ENCODE measurements around the gene OR2C1. TPM values are rescaled to one million over a fixed set of nuclear protein-coding genes. Genes with fewer than 3 reads are reported as not detected.
A peak's percentile ranks its signal among the peaks of the same experiment; 100 is the strongest.

OR2C1 gene
- total and polyA plus RNA-seq, 2 experiments from 2014 or later, result 1.1 to 1.4 TPM

DNA sequence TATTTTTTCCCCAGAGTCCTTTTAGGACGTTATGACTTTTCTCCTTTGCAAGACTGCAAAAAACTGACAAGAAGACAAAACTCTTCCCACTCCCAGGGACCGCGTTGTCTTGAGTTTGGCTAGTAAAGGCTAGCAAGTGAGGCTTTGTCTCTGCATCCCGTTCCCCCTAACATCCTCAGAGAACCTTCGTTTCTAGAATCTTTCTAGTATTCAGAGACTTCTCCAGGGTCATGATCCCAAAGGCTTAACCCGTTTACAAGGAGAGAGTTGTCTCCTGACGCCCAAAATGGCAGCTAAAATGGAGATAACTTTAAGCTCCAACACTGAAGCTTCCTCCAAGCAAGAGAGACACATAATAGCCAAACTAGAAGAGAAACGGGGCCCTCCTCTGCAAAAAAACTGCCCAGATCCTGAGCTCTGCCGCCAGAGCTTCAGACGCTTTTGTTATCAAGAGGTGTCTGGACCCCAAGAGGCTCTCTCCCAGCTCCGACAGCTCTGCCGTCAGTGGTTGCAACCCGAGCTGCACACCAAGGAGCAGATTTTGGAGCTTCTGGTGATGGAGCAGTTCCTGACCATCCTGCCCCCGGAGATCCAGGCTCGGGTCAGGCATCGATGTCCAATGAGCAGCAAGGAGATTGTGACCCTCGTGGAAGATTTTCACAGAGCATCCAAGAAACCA lies 46.2 kb downstream of the OR2C1 start:
- Histone ChIP-seq H3K36me3 (peaks cover 15% of the 10 kb centered on the region), H3K4me3 (peak overlapping the region; percentile 68), H3K9me3 (ENCODE audit: low read depth) (no peaks in the 10 kb centered on the region), H3K27me3 (no peaks in the 10 kb centered on the region), H3K27ac (peak overlapping the region; percentile 82), H3K4me1 (ENCODE audit: low read depth) (no peaks in the 10 kb centered on the region)
- peak; percentile 17 to 37 for DNase-seq (ENCODE audit: low read depth in 1 of 2, low spot score in 1 of 2)
- TF ChIP-seq, protein P1, sequence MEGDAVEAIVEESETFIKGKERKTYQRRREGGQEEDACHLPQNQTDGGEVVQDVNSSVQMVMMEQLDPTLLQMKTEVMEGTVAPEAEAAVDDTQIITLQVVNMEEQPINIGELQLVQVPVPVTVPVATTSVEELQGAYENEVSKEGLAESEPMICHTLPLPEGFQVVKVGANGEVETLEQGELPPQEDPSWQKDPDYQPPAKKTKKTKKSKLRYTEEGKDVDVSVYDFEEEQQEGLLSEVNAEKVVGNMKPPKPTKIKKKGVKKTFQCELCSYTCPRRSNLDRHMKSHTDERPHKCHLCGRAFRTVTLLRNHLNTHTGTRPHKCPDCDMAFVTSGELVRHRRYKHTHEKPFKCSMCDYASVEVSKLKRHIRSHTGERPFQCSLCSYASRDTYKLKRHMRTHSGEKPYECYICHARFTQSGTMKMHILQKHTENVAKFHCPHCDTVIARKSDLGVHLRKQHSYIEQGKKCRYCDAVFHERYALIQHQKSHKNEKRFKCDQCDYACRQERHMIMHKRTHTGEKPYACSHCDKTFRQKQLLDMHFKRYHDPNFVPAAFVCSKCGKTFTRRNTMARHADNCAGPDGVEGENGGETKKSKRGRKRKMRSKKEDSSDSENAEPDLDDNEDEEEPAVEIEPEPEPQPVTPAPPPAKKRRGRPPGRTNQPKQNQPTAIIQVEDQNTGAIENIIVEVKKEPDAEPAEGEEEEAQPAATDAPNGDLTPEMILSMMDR (IDR thresholded peaks at IDR 0.05; ENCODE audit: low read depth, low read length), result no peak

Other genes with a start within 250 kb of the OR2C1 start
- 26.7 and 37.3 TPM in 2 replicates for gene ZNF205, start 243.3 kb upstream of the OR2C1 start, total RNA-seq
- 13.2 and 14.4 TPM in 2 replicates for gene ZNF205, start 243.3 kb upstream of the OR2C1 start, polyA plus RNA-seq
- 7.5 and 8.4 TPM in 2 replicates for gene ZNF213, start 220.9 kb upstream of the OR2C1 start, total RNA-seq
- 10.1 and 13.6 TPM in 2 replicates for gene ZNF213, start 220.9 kb upstream of the OR2C1 start, polyA plus RNA-seq
- gene OR1F1, start 167.7 kb upstream of the OR2C1 start, total RNA-seq, result not detected in 2 replicates
- not detected in 2 replicates for gene OR1F1, start 167.7 kb upstream of the OR2C1 start, polyA plus RNA-seq
- 12.9 and 13.8 TPM in 2 replicates for gene ZNF200, start 120.7 kb upstream of the OR2C1 start, total RNA-seq
- gene ZNF200, start 120.7 kb upstream of the OR2C1 start, polyA plus RNA-seq, result 11.0 and 11.1 TPM in 2 replicates
- gene MEFV, start 99.3 kb upstream of the OR2C1 start, total RNA-seq, result not detected in 2 replicates
- not detected in 2 replicates for gene MEFV, start 99.3 kb upstream of the OR2C1 start, polyA plus RNA-seq
- 37.3 and 45.7 TPM in 2 replicates for gene ZNF263, start 72.4 kb upstream of the OR2C1 start, total RNA-seq
- gene ZNF263, start 72.4 kb upstream of the OR2C1 start, polyA plus RNA-seq, result 18.8 and 29.5 TPM in 2 replicates
- 8.4 and 10.8 TPM in 2 replicates for gene TIGD7, start 50.5 kb upstream of the OR2C1 start, total RNA-seq
- 11.0 and 12.5 TPM in 2 replicates for gene TIGD7, start 50.5 kb upstream of the OR2C1 start, polyA plus RNA-seq
- 25.3 and 37.9 TPM in 2 replicates for gene ZNF75A, start 50.4 kb upstream of the OR2C1 start, total RNA-seq
- 43.4 and 44.1 TPM in 2 replicates for gene ZNF75A, start 50.4 kb upstream of the OR2C1 start, polyA plus RNA-seq
- gene ZSCAN32, start 45.1 kb downstream of the OR2C1 start, total RNA-seq, result 17.1 and 19.8 TPM in 2 replicates
- 12.3 and 13.7 TPM in 2 replicates for gene ZSCAN32, start 45.1 kb downstream of the OR2C1 start, polyA plus RNA-seq
- 32.0 and 33.5 TPM in 2 replicates for gene ZNF174, start 45.3 kb downstream of the OR2C1 start, total RNA-seq
- 31.4 and 33.1 TPM in 2 replicates for gene ZNF174, start 45.3 kb downstream of the OR2C1 start, polyA plus RNA-seq
- 1.2 and 2.1 TPM in 2 replicates for gene ZNF597, start 87.6 kb downstream of the OR2C1 start, total RNA-seq
- 0.56 and 2.5 TPM in 2 replicates for gene ZNF597, start 87.6 kb downstream of the OR2C1 start, polyA plus RNA-seq
- 43.9 and 50.7 TPM in 2 replicates for gene NAA60, start 87.8 kb downstream of the OR2C1 start, total RNA-seq
- 77.0 and 83.0 TPM in 2 replicates for gene NAA60, start 87.8 kb downstream of the OR2C1 start, polyA plus RNA-seq
- not detected in 2 replicates for gene C16orf90, start 139.6 kb downstream of the OR2C1 start, total RNA-seq
- gene C16orf90, start 139.6 kb downstream of the OR2C1 start, polyA plus RNA-seq, result not detected in 2 replicates
- gene CLUAP1, start 145.1 kb downstream of the OR2C1 start, total RNA-seq, result 23.3 and 29.0 TPM in 2 replicates
- 50.5 and 52.0 TPM in 2 replicates for gene CLUAP1, start 145.1 kb downstream of the OR2C1 start, polyA plus RNA-seq
- gene NLRC3, start 221.5 kb downstream of the OR2C1 start, total RNA-seq, result 0.09 and 0.11 TPM in 2 replicates
- 0.61 and 0.92 TPM in 2 replicates for gene NLRC3, start 221.5 kb downstream of the OR2C1 start, polyA plus RNA-seq

Measured in cardiac muscle cell (in vitro differentiated cells and primary cell).